ENCODE data around the gene FAM217A.

DNA sequence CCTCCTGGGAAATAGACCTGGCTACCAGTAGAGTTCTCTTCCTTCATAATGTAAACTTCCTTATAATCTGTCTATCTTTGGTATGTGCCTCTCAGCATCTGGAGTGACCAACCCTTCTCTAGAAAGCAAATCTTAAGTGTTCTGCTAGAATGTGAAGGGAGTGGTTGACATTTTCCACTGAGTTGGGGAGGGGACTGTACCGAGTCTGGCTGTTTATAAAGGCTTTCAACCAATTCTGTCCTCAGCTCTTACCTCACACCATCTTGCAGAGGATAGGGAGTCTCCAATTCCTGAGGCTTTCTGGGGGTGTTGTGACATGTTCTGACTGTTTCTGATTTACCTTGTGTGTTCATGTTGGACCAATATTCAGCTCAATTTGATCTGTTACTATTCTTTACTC is 39.6 kb downstream of the FAM217A start:
- TF ChIP-seq, protein P1, sequence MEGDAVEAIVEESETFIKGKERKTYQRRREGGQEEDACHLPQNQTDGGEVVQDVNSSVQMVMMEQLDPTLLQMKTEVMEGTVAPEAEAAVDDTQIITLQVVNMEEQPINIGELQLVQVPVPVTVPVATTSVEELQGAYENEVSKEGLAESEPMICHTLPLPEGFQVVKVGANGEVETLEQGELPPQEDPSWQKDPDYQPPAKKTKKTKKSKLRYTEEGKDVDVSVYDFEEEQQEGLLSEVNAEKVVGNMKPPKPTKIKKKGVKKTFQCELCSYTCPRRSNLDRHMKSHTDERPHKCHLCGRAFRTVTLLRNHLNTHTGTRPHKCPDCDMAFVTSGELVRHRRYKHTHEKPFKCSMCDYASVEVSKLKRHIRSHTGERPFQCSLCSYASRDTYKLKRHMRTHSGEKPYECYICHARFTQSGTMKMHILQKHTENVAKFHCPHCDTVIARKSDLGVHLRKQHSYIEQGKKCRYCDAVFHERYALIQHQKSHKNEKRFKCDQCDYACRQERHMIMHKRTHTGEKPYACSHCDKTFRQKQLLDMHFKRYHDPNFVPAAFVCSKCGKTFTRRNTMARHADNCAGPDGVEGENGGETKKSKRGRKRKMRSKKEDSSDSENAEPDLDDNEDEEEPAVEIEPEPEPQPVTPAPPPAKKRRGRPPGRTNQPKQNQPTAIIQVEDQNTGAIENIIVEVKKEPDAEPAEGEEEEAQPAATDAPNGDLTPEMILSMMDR (optimal IDR thresholded peaks at IDR 0.05 in 1 of 3, IDR thresholded peaks at IDR 0.05 in 1 of 3, conservative IDR thresholded peaks at IDR 0.05 in 1 of 3; ENCODE audit: extremely low read depth in 1 of 3, insufficient read depth in 2 of 3, low read length in 3 of 3) = no peak
- no peak for TF ChIP-seq EZH2 (IDR thresholded peaks at IDR 0.05; ENCODE audit: low read length)

Data from keratinocyte (primary cell).